Testis (tissue), 2 donors: ENCODE measurements around the gene MVB12A.

Experiments used
- CTCF ChIP-seq, 3 experiments: fragments of 450-650 bp in 2 of 3; fragments of 200-600 bp in 1 of 3; sonication (generic) in 1 of 3; IDR thresholded peaks; one replicate each; pipeline ENCODE4 v1.5.1; 2016 to 2019; ENCODE audit warnings: antibody characterized with exemption in 3 of 3, mild to moderate bottlenecking in 2 of 3, moderate library complexity in 1 of 3
- POLR2A ChIP-seq: fragments of 450-650 bp; IDR thresholded peaks from one replicate; pipeline ENCODE4 v1.6.1; 2017; ENCODE audit warnings: antibody characterized with exemption, mild to moderate bottlenecking, moderate library complexity

GRCh38 chr19:17470068-17470841 lies 50.4 kb downstream of the MVB12A start, which contains the start of gene SLC27A1:
- no peak for TF ChIP-seq CTCF (IDR thresholded peaks at IDR 0.05)
- no peak for TF ChIP-seq POLR2A
